ENCODE data around the gene NOL8.

The NOL8 gene

DNA sequence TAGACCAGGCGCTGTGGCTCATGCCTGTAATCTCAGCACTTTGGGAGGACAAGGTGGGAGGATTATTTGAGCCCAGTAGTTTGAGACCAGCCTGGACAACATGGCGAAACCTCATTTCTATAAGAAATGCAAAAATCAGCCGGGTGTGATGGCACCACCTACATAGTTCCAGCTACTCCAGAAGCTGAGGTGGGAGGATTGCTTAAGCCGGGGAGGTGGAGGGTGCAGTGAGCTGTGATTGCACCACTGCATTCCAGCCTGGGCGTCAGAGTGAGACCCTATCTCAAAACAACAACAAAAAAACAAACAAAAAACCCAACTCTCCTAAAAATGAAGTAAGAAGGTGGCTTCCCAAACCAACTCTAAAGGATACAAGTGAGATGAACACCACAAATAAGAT, 54.6 kb downstream of the NOL8 start:
- in situ Hi-C loops (cut with MboI; ENCODE audit: low sequenced_read_pairs) = no loop called here

DNA sequence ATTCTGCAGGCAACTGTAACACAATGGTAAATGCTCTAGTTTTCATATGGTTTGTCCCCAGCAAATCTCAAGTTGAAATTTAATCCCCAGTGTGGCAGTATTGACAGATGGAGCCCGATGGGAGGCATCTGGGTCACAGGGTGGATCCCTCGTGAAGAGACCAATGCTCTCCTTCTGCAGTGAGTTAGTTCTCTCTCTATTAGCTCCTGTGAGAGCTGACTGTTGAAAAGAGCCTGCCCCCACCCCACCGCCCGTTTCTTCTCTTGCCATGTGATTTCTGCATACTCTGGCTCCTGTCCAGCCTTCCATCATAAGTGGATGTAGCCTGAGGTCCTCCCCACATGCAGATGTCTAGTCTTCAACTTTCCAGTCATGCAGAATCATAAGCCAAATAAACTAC, 58.7 kb downstream of the NOL8 start:
- in situ Hi-C loops (cut with MboI; ENCODE audit: low sequenced_read_pairs) = no loop called here

DNA sequence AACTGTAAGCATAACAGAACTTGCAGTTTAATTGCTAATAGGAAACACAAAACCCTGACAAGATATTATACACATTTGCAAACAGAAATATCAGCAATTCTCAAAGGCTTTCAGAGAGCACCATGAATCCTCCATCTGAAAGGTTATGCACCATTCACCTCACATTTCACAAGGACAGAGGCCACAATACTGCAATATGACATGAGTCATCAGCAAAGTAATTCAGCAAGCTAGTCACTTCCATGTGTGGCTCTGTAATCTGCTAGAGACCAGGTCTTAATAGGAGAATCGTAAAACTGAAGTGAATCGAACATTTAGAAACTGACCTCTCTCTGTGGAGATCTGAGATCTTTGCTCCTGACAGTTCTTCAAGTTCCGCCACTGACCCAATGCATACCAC, 60.0 kb downstream of the NOL8 start:
- in situ Hi-C loops (cut with MboI; ENCODE audit: low sequenced_read_pairs) = no loop called here

DNA sequence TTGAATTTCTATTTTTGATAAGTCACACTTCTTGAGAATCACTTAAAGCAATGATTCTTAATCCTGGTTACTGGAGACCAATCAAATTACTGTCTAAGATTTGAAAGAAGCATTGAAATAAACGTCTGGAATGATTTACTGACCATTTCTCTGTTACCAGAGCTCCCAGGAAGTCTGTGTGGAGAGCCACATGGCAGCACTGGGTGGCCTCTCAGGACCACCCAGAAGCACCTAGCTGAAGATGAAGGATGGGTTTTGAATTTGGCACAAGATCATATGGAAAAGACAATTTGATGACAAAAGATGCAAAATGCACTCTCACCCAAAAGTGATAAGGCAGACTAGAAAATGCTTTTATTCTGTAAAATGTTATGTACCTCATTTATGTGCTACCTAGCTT, 62.0 kb downstream of the NOL8 start:
- in situ Hi-C loops (cut with MboI; ENCODE audit: low sequenced_read_pairs) = no loop called here

DNA sequence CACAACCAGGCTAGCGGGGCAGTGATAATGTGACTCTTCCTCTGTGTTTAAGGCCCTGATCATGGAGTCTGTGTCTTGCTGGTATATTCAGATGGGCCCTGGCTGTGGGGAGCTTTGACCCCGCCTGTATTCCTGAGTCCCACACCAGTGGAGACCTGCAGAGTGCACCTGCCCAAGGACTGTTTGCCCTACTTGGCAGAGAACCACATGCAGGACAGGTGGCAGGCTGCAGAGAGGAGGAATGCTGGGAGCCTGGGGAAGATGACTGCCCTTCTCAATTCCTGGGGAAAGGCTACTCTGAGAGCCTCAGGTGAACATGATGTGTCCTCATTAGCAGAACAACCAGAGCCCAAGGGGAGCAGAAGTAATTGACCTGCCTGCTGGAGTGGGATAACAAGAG, 67.8 kb downstream of the NOL8 start:
- in situ Hi-C loops (cut with MboI; ENCODE audit: low sequenced_read_pairs) = no loop called here

DNA sequence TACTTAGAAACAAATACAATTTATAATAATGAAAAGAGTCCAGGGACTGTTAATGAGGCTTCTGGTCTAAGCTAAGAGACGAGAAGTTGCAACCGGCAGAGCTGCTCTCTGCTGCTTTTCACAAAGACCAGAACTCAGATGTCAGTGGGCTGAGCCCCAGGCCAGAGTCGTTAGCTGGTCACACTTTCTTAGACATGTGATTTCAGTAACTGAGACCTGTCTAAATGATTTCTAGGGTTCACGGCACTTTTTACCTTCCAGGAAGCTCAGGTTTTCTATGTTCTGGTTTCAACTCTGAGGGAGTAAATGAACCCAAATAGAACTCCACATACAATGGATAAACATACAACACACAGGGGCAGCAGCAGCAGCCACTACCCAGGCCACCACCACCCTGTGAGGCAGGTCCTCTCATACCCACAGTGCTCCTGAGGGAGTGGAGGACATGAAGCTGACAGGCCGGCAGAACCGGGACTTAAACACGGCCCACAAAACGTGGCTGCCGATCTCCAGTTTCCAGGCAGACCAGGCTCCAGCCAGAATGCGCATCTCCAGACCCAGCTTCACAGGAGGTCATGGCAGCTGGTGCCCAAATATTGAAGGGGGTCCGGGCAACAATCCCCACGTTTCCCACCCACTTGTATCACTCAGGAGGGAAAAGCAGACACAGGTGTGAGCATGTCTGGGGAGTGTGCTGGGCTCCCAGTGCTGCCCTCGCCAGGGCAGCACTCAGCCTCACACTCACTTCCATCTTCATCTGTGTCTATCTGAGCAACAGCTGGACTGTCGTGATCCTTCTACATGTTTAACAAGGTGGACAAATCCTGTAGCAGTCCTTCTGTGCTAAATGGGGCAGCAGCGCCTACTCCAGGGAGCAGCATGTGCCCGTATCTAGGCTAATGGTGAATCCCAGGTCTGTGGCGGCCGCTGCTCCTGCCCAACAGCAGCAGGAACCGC, 70.5 kb downstream of the NOL8 start:
- in situ Hi-C loops (cut with MboI; ENCODE audit: low sequenced_read_pairs) = no loop called here

DNA sequence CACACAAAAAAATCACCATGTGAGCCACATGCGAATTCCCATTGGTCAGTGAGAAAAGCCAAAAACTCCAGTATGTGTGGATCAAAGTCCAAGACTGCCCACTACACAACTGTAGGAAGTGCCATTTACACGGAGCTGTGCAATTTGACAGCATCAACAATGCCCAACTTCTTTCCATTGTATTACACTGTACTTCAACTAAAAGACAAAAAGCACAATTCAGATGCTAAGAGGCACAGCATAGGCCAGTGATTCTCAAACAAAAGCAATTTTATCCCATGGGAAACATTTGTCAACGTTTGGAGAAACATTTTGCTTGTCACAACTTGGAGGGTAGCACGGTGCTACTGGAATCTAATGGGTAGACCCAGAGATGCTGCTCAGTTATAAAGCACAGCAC, 71.5 kb downstream of the NOL8 start:
- in situ Hi-C loops (cut with MboI; ENCODE audit: low sequenced_read_pairs) = no loop called here

DNA sequence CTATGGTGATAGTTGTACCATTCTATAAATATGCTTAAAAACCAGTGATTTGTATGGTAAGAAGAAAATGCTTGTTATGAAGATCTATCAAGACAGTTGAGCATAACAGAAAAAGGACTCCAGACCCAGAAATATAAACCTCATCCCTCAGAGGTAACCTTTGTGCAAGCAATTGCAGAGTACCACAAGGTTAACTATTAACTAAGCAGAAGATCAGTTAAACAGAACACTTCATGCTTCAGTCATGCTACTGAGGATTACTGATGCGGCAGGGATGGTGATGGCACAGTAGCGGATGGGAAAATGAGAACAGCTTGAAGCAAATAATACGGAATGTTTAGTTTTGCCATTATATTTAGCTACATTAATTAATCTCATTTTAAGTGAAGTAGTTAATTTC, 77.2 kb downstream of the NOL8 start:
- in situ Hi-C loops (cut with MboI; ENCODE audit: low sequenced_read_pairs) = no loop called here
